ENCODE results near the gene RHBDL3. TPM values are rescaled to one million over a fixed set of nuclear protein-coding genes. Genes with fewer than 3 reads are reported as not detected.
"Not testable (repeated sequence)": the region's sequence is repeated elsewhere in the genome, so short reads cannot be mapped to it uniquely, and the experiment has no call there.

The RHBDL3 gene
- polyA plus RNA-seq, 1 donor (not counting 4 experiments of a cell fraction or from before 2014, with no cell fraction given), result not detected

GRCh38 chr17:32261936-32262510 is 3.6 kb upstream of the RHBDL3 start:
- Histone ChIP-seq H3K36me3 (ENCODE audit: control insufficient read depth in 2 of 2, extremely low read depth in 1 of 2, insufficient read depth in 2 of 2, low read length in 2 of 2) (no peaks in the 10 kb centered on the region), H4K20me1 (ENCODE audit: control insufficient read depth, extremely low read depth, insufficient read depth, low read length) (no peaks in the 10 kb centered on the region), H3K27ac (ENCODE audit: control insufficient read depth, insufficient read depth, low read length) (no peak overlapping the region), H3K4me1 (ENCODE audit: control insufficient read depth, extremely low read depth, insufficient read depth, low read length) (no peaks in the 10 kb centered on the region), H2AFZ (ENCODE audit: control insufficient read depth, low read length) (no peak overlapping the region), H3K27me3 (ENCODE audit: control insufficient read depth, extremely low read depth, insufficient read depth, low read length) (peaks cover 55% of the 10 kb centered on the region), H3K9ac (ENCODE audit: control insufficient read depth, extremely low read depth, insufficient read depth, low read length) (no peak overlapping the region), H3K4me3 (ENCODE audit: control insufficient read depth in 2 of 3, extremely low read depth in 1 of 3, insufficient read depth in 2 of 3, low read depth in 1 of 3, low read length in 3 of 3) (no peak overlapping the region), H3K79me2 (ENCODE audit: control insufficient read depth, insufficient read depth, low read length) (no peaks in the 10 kb centered on the region), H3K9me3 (ENCODE audit: control insufficient read depth, low read depth, low read length) (no peaks in the 10 kb centered on the region), H3K4me2 (ENCODE audit: control insufficient read depth, extremely low read depth, insufficient read depth, low read depth, low read length) (no peak overlapping the region), H3K9me1 (ENCODE audit: control insufficient read depth, extremely low read depth, insufficient read depth, low read length) (no peaks in the 10 kb centered on the region)
- TF ChIP-seq EZH2 (IDR thresholded peaks at IDR 0.05; ENCODE audit: low read length) (no peak), CTCF (optimal IDR thresholded peaks at IDR 0.05 in 1 of 3, IDR thresholded peaks at IDR 0.05 in 1 of 3, conservative IDR thresholded peaks at IDR 0.05 in 1 of 3; ENCODE audit: extremely low read depth in 1 of 3, insufficient read depth in 2 of 3, low read length in 3 of 3) (no peak)
- FAIRE-seq, result no peak
- no peak for DNase-seq (ENCODE audit: low read depth, low spot score)
- dilution Hi-C loops (cut with MboI; ENCODE audit: extremely low pct_ligation_motif_present, low sequenced_read_pairs), result no loop called here

- peaks cover 70% of the 10 kb centered on the region for H3K27me3 ChIP-seq (ENCODE audit: control insufficient read depth, extremely low read depth, insufficient read depth, low read length)
- H4K20me1 ChIP-seq (ENCODE audit: control insufficient read depth, extremely low read depth, insufficient read depth, low read length); dilution Hi-C loops (cut with MboI; ENCODE audit: extremely low pct_ligation_motif_present, low sequenced_read_pairs); H3K4me2 ChIP-seq (ENCODE audit: control insufficient read depth, extremely low read depth, insufficient read depth, low read depth, low read length); FAIRE-seq; H3K36me3 ChIP-seq (ENCODE audit: control insufficient read depth in 2 of 2, extremely low read depth in 1 of 2, insufficient read depth in 2 of 2, low read length in 2 of 2); H3K4me3 ChIP-seq (ENCODE audit: control insufficient read depth in 2 of 3, extremely low read depth in 1 of 3, insufficient read depth in 2 of 3, low read depth in 1 of 3, low read length in 3 of 3); H3K9me3 ChIP-seq (ENCODE audit: control insufficient read depth, low read depth, low read length); DNase-seq (ENCODE audit: low read depth, low spot score); H3K9me1 ChIP-seq (ENCODE audit: control insufficient read depth, extremely low read depth, insufficient read depth, low read length); H3K9ac ChIP-seq (ENCODE audit: control insufficient read depth, extremely low read depth, insufficient read depth, low read length); H2AFZ ChIP-seq (ENCODE audit: control insufficient read depth, low read length); H3K4me1 ChIP-seq (ENCODE audit: control insufficient read depth, extremely low read depth, insufficient read depth, low read length); H3K27ac ChIP-seq (ENCODE audit: control insufficient read depth, insufficient read depth, low read length); H3K79me2 ChIP-seq (ENCODE audit: control insufficient read depth, insufficient read depth, low read length): not testable (repeated sequence)
Observed at GRCh38 chr17:32263515-32263914, 2.1 kb upstream of the RHBDL3 start.

All from keratinocyte (primary cell).